HEK293 (cell line): ENCODE data around the gene ZNF554.

Source experiments
- AEBP2 ChIP-seq: fragments of 450-650 bp; formaldehyde crosslinking; IDR thresholded peaks from 2 replicates; pipeline ENCODE4 v1.5.1; 2016; ENCODE audit warnings: missing biosample characterization, missing genetic modification characterization, borderline replicate concordance
- BCL11B ChIP-seq: fragments of 450-650 bp; formaldehyde crosslinking; IDR thresholded peaks from 2 replicates; pipeline ENCODE4 v1.5.1; 2016; ENCODE audit warnings: low read depth, missing biosample characterization, missing genetic modification characterization
- KLF10 ChIP-seq: fragments of 450-650 bp; IDR thresholded peaks from 2 replicates; pipeline ENCODE4 v1.5.1; 2018; ENCODE audit warnings: missing biosample characterization, mild to moderate bottlenecking, missing genetic modification characterization
- PRDM10 ChIP-seq: fragments of 450-650 bp; formaldehyde crosslinking; IDR thresholded peaks from 2 replicates; pipeline ENCODE4 v1.5.1; 2016; ENCODE audit warnings: missing biosample characterization, missing genetic modification characterization
- SP2 ChIP-seq: fragments of 450-650 bp; formaldehyde crosslinking; IDR thresholded peaks from 2 replicates; pipeline ENCODE4 v1.5.1; 2016; ENCODE audit warnings: missing biosample characterization, missing genetic modification characterization
- SP3 ChIP-seq: fragments of 450-650 bp; formaldehyde crosslinking; IDR thresholded peaks from 2 replicates; pipeline ENCODE4 v1.5.1; 2016; ENCODE audit warnings: missing biosample characterization, missing genetic modification characterization
- YY1 ChIP-seq: fragments of 450-650 bp; formaldehyde crosslinking; IDR thresholded peaks from 2 replicates; pipeline ENCODE4 v1.5.1; 2018; ENCODE audit warnings: missing biosample characterization, missing genetic modification characterization
- ZBTB26 ChIP-seq: fragments of 450-650 bp; formaldehyde crosslinking; optimal IDR thresholded peaks from 2 replicates; pipeline ENCODE3; 2016; ENCODE audit warnings: missing biosample characterization, mild to moderate bottlenecking, missing genetic modification characterization
- ZBTB49 ChIP-seq: fragments of 450-650 bp; formaldehyde crosslinking; IDR thresholded peaks from 2 replicates; pipeline ENCODE4 v1.5.1; 2016; ENCODE audit warnings: missing biosample characterization, missing genetic modification characterization, low read depth
- ZBTB7A ChIP-seq: fragments of 450-650 bp; formaldehyde crosslinking; IDR thresholded peaks from 2 replicates; pipeline ENCODE4 v1.5.1; 2016; ENCODE audit warnings: low read depth, missing biosample characterization, missing genetic modification characterization
- ZFHX2 ChIP-seq: fragments of 450-650 bp; formaldehyde crosslinking; conservative IDR thresholded peaks from 2 replicates; pipeline ENCODE4 v1.5.1; 2016; ENCODE audit warnings: missing biosample characterization, missing genetic modification characterization
- ZNF2 ChIP-seq: fragments of 450-650 bp; formaldehyde crosslinking; IDR thresholded peaks from 2 replicates; pipeline ENCODE4 v1.5.1; 2016; ENCODE audit warnings: missing biosample characterization, missing genetic modification characterization
- ZNF366 ChIP-seq: fragments of 450-650 bp; formaldehyde crosslinking; conservative IDR thresholded peaks from 2 replicates; pipeline ENCODE4 v1.5.1; 2016; ENCODE audit warnings: missing biosample characterization, missing genetic modification characterization
- ZNF394 ChIP-seq: fragments of 450-650 bp; formaldehyde crosslinking; IDR thresholded peaks from 2 replicates; pipeline ENCODE4 v1.5.1; 2016; ENCODE audit warnings: missing biosample characterization, missing genetic modification characterization, mild to moderate bottlenecking, moderate library complexity, borderline replicate concordance
- ZNF501 ChIP-seq: fragments of 450-650 bp; formaldehyde crosslinking; IDR thresholded peaks from 2 replicates; pipeline ENCODE4 v1.5.1; 2016; ENCODE audit warnings: missing biosample characterization, missing genetic modification characterization
- ZNF596 ChIP-seq: fragments of 450-650 bp; IDR thresholded peaks from 2 replicates; pipeline ENCODE4 v1.5.0; 2018; ENCODE audit warnings: missing biosample characterization, mild to moderate bottlenecking, missing genetic modification characterization, moderate library complexity
- ZNF670 ChIP-seq: fragments of 450-650 bp; formaldehyde crosslinking; IDR thresholded peaks from 2 replicates; pipeline ENCODE4 v1.5.1; 2016; ENCODE audit warnings: missing biosample characterization, missing genetic modification characterization, low read depth
- ZNF76 ChIP-seq: fragments of 450-650 bp; formaldehyde crosslinking; IDR thresholded peaks from 2 replicates; pipeline ENCODE4; 2016; ENCODE audit warnings: low read depth, missing biosample characterization, missing genetic modification characterization, borderline replicate concordance
- ZNF776 ChIP-seq: fragments of 450-650 bp; formaldehyde crosslinking; IDR thresholded peaks from 2 replicates; pipeline ENCODE4 v1.5.0; 2017; ENCODE audit warnings: missing biosample characterization, missing genetic modification characterization, borderline replicate concordance
- ZSCAN30 ChIP-seq: fragments of 450-650 bp; IDR thresholded peaks from 2 replicates; pipeline ENCODE4 v1.5.1; 2018; ENCODE audit warnings: missing biosample characterization, mild to moderate bottlenecking, missing genetic modification characterization, moderate library complexity
- ZXDB ChIP-seq: fragments of 450-650 bp; formaldehyde crosslinking; IDR thresholded peaks from 2 replicates; pipeline ENCODE4 v1.5.1; 2016; ENCODE audit warnings: missing biosample characterization, missing genetic modification characterization

ZNF554 gene

GRCh38 chr19:2785244-2785997 is 34.2 kb upstream of the ZNF554 start, which contains the start of gene THOP1 (continued):
- TF ChIP-seq ZBTB49 (tag by site-specific recombination) (no peak), PRDM10 (tag by site-specific recombination) (peak; percentile 66), SP2 (tag by site-specific recombination) (peak; percentile 94), SP3 (tag by site-specific recombination) (peak; percentile 82), ZNF394 (tag by site-specific recombination) (0 out of 2 replicates have a peak, but pooled peaks have one; percentile 20), ZBTB7A (tag by site-specific recombination) (peak; percentile 67; the same call in 1 of the 2 replicates), ZNF2 (tag by site-specific recombination) (peak; percentile 74), KLF10 (tag by site-specific recombination) (0 out of 2 replicates have a peak, but pooled peaks have one; percentile 44), YY1 (tag by site-specific recombination) (peak; percentile 56; the same call in 1 of the 2 replicates), AEBP2 (tag by site-specific recombination) (no peak), ZNF670 (tag by site-specific recombination) (no peak), ZNF776 (tag by site-specific recombination) (no peak), ZSCAN30 (tag by site-specific recombination) (peak; percentile 76), ZFHX2 (tag by site-specific recombination) (peak; percentile 91), ZXDB (tag by site-specific recombination) (peak; percentile 53; the same call in 1 of the 2 replicates), ZNF596 (0 out of 2 replicates have a peak, but pooled peaks have one; percentile 43), ZNF76 (tag by site-specific recombination) (peak; percentile 62; the same call in 1 of the 2 replicates), ZNF366 (tag by site-specific recombination) (0 out of 2 replicates have a peak, but pooled peaks have one; percentile 18), ZBTB26 (tag by site-specific recombination) (peak; percentile 88), ZNF501 (tag by site-specific recombination) (peak; percentile 43; the same call in 1 of the 2 replicates), BCL11B (tag by site-specific recombination) (peak; percentile 80)
